Measurements from ENCODE around the gene TENM3.

The TENM3 gene

GRCh38 chr4:182454440-182455013, 211.3 kb downstream of the TENM3 start:
- no peak for DNase-seq (ENCODE audit: low spot score)

- no peak for DNase-seq (ENCODE audit: low spot score)
Measured at GRCh38 chr4:182465114-182465513, 221.9 kb downstream of the TENM3 start.

- DNase-seq (ENCODE audit: low spot score), result no peak
Measured at GRCh38 chr4:182465979-182466378, 222.8 kb downstream of the TENM3 start.

- no peak for DNase-seq (ENCODE audit: low spot score)
Measured at GRCh38 chr4:182470215-182470614, 227.0 kb downstream of the TENM3 start.

GRCh38 chr4:182475539-182475938, 232.3 kb downstream of the TENM3 start:
- DNase-seq (ENCODE audit: low spot score), result no peak

GRCh38 chr4:182478475-182478874, 235.3 kb downstream of the TENM3 start:
- no peak for DNase-seq (ENCODE audit: low spot score)

- no peak for DNase-seq (ENCODE audit: low spot score)
Measured at GRCh38 chr4:182483685-182484084, 240.5 kb downstream of the TENM3 start.

- no peak for DNase-seq (ENCODE audit: low spot score)
Measured at GRCh38 chr4:182486881-182487280, 243.7 kb downstream of the TENM3 start.

GRCh38 chr4:182488896-182489295, 245.7 kb downstream of the TENM3 start:
- no peak for DNase-seq (ENCODE audit: low spot score)

- no peak for DNase-seq (ENCODE audit: low spot score)
Measured at GRCh38 chr4:182489607-182490006, 246.4 kb downstream of the TENM3 start.

- no peak for DNase-seq (ENCODE audit: low spot score)
Measured at GRCh38 chr4:182491719-182492118, 248.5 kb downstream of the TENM3 start.

- no peak for DNase-seq (ENCODE audit: low spot score)
Measured at GRCh38 chr4:182492423-182492822, 249.2 kb downstream of the TENM3 start.

GRCh38 chr4:182493377-182493776, 250.2 kb downstream of the TENM3 start:
- DNase-seq (ENCODE audit: low spot score), result no peak

- DNase-seq (ENCODE audit: low spot score), result no peak
Measured at GRCh38 chr4:182494103-182494502, 250.9 kb downstream of the TENM3 start.

GRCh38 chr4:182495031-182495430, 251.8 kb downstream of the TENM3 start:
- no peak for DNase-seq (ENCODE audit: low spot score)

- DNase-seq (ENCODE audit: low spot score), result no peak
Measured at GRCh38 chr4:182495645-182496385, 252.6 kb downstream of the TENM3 start.

- no peak for DNase-seq (ENCODE audit: low spot score)
Measured at GRCh38 chr4:182496408-182496807, 253.2 kb downstream of the TENM3 start.

GRCh38 chr4:182502064-182502463, 258.9 kb downstream of the TENM3 start:
- DNase-seq (ENCODE audit: low spot score), result no peak

GRCh38 chr4:182504463-182504862, 261.3 kb downstream of the TENM3 start:
- no peak for DNase-seq (ENCODE audit: low spot score)

GRCh38 chr4:182507805-182508204, 264.6 kb downstream of the TENM3 start:
- no peak for DNase-seq (ENCODE audit: low spot score)

- no peak for DNase-seq (ENCODE audit: low spot score)
Measured at GRCh38 chr4:182510836-182511235, 267.6 kb downstream of the TENM3 start.

- no peak for DNase-seq (ENCODE audit: low spot score)
Measured at GRCh38 chr4:182513587-182514291, 270.5 kb downstream of the TENM3 start.

GRCh38 chr4:182518421-182518820, 275.2 kb downstream of the TENM3 start:
- no peak for DNase-seq (ENCODE audit: low spot score)

Data from HuH-7 (cell line).